HepG2 (cell line): ENCODE results near the gene IDUA. TPM values are rescaled to one million over a fixed set of nuclear protein-coding genes. Genes with fewer than 3 reads are reported as not detected.

Experiments used
- AGO2 ChIP-seq: fragments of 200-400 bp; formaldehyde crosslinking; optimal IDR thresholded peaks from 2 replicates; pipeline ENCODE3; 2017; ENCODE audit warnings: mild to moderate bottlenecking, low read depth, low read length, moderate library complexity
- ELF3 ChIP-seq: IDR thresholded peaks from 2 replicates; pipeline ENCODE4 v1.6.1; 2016; ENCODE audit warnings: missing genetic modification reagents, missing compliant biosample characterization
- HDAC1 ChIP-seq: sonication (generic); formaldehyde crosslinking; IDR thresholded peaks from 2 replicates; pipeline ENCODE4 v1.5.1; 2020; ENCODE audit warnings: mild to moderate bottlenecking, missing genetic modification reagents
- PITX1 ChIP-seq: sonication (generic); formaldehyde crosslinking; IDR thresholded peaks from 2 replicates; pipeline ENCODE4 v1.5.1; 2020; ENCODE audit warnings: mild to moderate bottlenecking, missing genetic modification reagents
- ZBTB44 ChIP-seq: sonication (generic); formaldehyde crosslinking; IDR thresholded peaks from 2 replicates; pipeline ENCODE4 v1.4.0; 2020; ENCODE audit warnings: missing genetic modification reagents
- ZBTB49 ChIP-seq: sonication (generic); formaldehyde crosslinking; IDR thresholded peaks from 2 replicates; pipeline ENCODE4 v1.4.0; 2020; ENCODE audit warnings: missing genetic modification reagents, borderline replicate concordance
- ZEB1 ChIP-seq: IDR thresholded peaks from 2 replicates; pipeline ENCODE4 v1.6.1; 2012; ENCODE audit warnings: mild to moderate bottlenecking, low read depth, inconsistent platforms; ENCODE audit not compliant: insufficient replicate concordance
- ZFY ChIP-seq: sonication (generic); formaldehyde crosslinking; IDR thresholded peaks from 2 replicates; pipeline ENCODE4 v1.4.0; 2020; ENCODE audit warnings: missing genetic modification reagents
- ZIK1 ChIP-seq: sonication (generic); formaldehyde crosslinking; IDR thresholded peaks from 2 replicates; pipeline ENCODE4 v1.5.0; 2020; ENCODE audit warnings: mild to moderate bottlenecking, low read depth, missing genetic modification reagents, borderline replicate concordance
- ZNF160 ChIP-seq: sonication (generic); formaldehyde crosslinking; IDR thresholded peaks from 2 replicates; pipeline ENCODE4 v1.8.0; 2022; ENCODE audit warnings: mild to moderate bottlenecking, inconsistent platforms, missing genetic modification reagents
- ZNF432 ChIP-seq: sonication (generic); formaldehyde crosslinking; IDR thresholded peaks from 2 replicates; pipeline ENCODE4 v1.5.0; 2020; ENCODE audit warnings: missing genetic modification reagents, mild to moderate bottlenecking, borderline replicate concordance
- ZNF597 ChIP-seq: sonication (generic); formaldehyde crosslinking; IDR thresholded peaks from 2 replicates; pipeline ENCODE4 v1.5.0; 2020; ENCODE audit warnings: missing genetic modification reagents
- ZNF773 ChIP-seq: sonication (generic); formaldehyde crosslinking; IDR thresholded peaks from 2 replicates; pipeline ENCODE4 v1.4.0; 2020; ENCODE audit warnings: missing genetic modification reagents, borderline replicate concordance
- polyA plus RNA-seq, 8 experiments: library from polyadenylated mRNA; depleted of rRNA in 3 of 8; stranded (reverse) in 7 of 8; unstranded in 1 of 8; fragments of >200 nt; fragmentation: Illumina TruSeq in 4 of 8; extraction: Trizol in 4 of 8; gene quantifications; 2 replicates each; pipeline versions ENCODE4 v1.2.1 to v1.2.3, GENCODE V29; 2011 to 2016; ENCODE audit warnings: low read depth in 4 of 8, missing spikeins in 1 of 8, mixed read lengths in 1 of 8; ENCODE audit not compliant: insufficient read depth in 1 of 8
- total RNA-seq, 5 experiments: library from RNA; depleted of rRNA; stranded (reverse); fragments of >200 nt; fragmentation: Illumina TruSeq; extraction: Trizol; gene quantifications; 2 replicates each; pipeline ENCODE4 v1.2.3, GENCODE V29; 2016; ENCODE audit warnings: low read depth in 1 of 5
- TF ChIP-seq, protein P1 (sequence below): sonication (generic); formaldehyde crosslinking; IDR thresholded peaks from 2 replicates; pipeline ENCODE4 v1.5.0; 2020; ENCODE audit warnings: mild to moderate bottlenecking, missing genetic modification reagents
- TF ChIP-seq, protein P2 (sequence below): sonication (generic); formaldehyde crosslinking; IDR thresholded peaks from 2 replicates; pipeline ENCODE4 v1.4.0; 2020; ENCODE audit warnings: mild to moderate bottlenecking, missing genetic modification reagents
- TF ChIP-seq, protein P3 (sequence below): sonication (generic); formaldehyde crosslinking; IDR thresholded peaks from 2 replicates; pipeline ENCODE4 v1.5.1; 2020; ENCODE audit warnings: missing genetic modification reagents, mild to moderate bottlenecking, borderline replicate concordance

The IDUA gene
- total and polyA plus RNA-seq, 2 of the 13 experiments (the other 11 are each of a cell fraction or from before 2014, with no cell fraction given), result 0.77 to 1.0 TPM

DNA sequence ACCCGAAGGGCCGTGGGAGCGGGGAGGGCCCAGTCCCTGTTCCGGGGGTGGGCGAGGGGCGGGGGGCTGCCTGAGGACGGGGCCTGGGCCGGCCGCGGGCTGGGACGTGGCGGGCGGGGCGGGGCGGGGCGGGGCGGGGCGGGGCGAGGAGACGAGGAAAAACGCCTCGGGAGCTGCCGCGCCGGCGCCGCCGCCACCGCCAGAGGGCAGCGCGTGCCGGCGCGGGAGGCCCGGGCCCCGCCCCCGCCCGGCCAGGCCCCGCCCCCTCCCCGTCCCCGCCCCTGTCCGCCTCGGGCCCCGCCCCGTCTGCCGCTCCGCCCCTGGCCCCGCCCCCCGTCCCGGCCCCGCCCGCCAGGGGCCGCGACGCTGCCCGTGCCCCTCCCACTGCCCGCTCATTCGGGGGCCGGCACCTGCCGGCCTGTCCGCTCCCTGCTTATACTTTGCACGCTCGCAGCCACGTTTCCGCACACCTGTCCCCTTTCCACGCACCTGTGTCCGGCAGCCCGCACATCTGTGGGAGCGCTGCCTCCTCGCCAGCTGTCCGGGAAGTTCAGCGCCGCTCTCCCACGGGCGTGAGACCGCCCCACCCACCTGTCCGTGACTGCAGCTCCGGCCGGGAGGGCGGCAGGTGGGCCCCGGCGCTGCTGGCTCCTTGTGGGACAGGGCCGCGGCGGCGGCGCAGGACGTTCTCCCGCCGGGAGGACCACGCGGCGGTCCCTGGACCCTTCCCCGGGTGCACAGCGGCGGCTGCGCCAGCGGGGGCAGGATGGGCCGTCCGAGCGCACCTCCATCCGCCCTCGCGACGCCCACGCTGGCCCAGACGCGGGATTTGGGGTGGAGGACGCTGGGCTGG lies 22.9 kb downstream of the IDUA start (continued):
- TF ChIP-seq ZBTB49 (no peak), ZIK1 (CRISPR knock-in tag) (no peak), ELF3 (CRISPR knock-in tag) (0 out of 2 replicates have a peak, but pooled peaks have one; percentile 21), AGO2 (no peak), ZFY (peak; percentile 23; the same call in 1 of the 2 replicates), ZBTB44 (no peak), ZNF432 (no peak), PITX1 (CRISPR knock-in tag) (no peak), ZNF160 (CRISPR knock-in tag) (peak; percentile 40; the same call in 1 of the 2 replicates), HDAC1 (peak; percentile 40; the same call in 1 of the 2 replicates), ZEB1 (peak; percentile 59), ZNF597 (no peak), ZNF773 (CRISPR knock-in tag) (0 out of 2 replicates have a peak, but pooled peaks have one; percentile 12)
- TF ChIP-seq, protein P1, sequence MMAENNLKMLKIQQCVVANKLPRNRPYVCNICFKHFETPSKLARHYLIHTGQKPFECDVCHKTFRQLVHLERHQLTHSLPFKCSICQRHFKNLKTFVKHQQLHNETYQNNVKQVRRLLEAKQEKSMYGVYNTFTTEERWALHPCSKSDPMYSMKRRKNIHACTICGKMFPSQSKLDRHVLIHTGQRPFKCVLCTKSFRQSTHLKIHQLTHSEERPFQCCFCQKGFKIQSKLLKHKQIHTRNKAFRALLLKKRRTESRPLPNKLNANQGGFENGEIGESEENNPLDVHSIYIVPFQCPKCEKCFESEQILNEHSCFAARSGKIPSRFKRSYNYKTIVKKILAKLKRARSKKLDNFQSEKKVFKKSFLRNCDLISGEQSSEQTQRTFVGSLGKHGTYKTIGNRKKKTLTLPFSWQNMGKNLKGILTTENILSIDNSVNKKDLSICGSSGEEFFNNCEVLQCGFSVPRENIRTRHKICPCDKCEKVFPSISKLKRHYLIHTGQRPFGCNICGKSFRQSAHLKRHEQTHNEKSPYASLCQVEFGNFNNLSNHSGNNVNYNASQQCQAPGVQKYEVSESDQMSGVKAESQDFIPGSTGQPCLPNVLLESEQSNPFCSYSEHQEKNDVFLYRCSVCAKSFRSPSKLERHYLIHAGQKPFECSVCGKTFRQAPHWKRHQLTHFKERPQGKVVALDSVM (CRISPR knock-in tag), result peak; percentile 33; the same call in 1 of the 2 replicates
- TF ChIP-seq, protein P2, sequence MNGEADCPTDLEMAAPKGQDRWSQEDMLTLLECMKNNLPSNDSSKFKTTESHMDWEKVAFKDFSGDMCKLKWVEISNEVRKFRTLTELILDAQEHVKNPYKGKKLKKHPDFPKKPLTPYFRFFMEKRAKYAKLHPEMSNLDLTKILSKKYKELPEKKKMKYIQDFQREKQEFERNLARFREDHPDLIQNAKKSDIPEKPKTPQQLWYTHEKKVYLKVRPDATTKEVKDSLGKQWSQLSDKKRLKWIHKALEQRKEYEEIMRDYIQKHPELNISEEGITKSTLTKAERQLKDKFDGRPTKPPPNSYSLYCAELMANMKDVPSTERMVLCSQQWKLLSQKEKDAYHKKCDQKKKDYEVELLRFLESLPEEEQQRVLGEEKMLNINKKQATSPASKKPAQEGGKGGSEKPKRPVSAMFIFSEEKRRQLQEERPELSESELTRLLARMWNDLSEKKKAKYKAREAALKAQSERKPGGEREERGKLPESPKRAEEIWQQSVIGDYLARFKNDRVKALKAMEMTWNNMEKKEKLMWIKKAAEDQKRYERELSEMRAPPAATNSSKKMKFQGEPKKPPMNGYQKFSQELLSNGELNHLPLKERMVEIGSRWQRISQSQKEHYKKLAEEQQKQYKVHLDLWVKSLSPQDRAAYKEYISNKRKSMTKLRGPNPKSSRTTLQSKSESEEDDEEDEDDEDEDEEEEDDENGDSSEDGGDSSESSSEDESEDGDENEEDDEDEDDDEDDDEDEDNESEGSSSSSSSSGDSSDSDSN (CRISPR knock-in tag), result peak; percentile 42; the same call in 1 of the 2 replicates
- TF ChIP-seq, protein P3, sequence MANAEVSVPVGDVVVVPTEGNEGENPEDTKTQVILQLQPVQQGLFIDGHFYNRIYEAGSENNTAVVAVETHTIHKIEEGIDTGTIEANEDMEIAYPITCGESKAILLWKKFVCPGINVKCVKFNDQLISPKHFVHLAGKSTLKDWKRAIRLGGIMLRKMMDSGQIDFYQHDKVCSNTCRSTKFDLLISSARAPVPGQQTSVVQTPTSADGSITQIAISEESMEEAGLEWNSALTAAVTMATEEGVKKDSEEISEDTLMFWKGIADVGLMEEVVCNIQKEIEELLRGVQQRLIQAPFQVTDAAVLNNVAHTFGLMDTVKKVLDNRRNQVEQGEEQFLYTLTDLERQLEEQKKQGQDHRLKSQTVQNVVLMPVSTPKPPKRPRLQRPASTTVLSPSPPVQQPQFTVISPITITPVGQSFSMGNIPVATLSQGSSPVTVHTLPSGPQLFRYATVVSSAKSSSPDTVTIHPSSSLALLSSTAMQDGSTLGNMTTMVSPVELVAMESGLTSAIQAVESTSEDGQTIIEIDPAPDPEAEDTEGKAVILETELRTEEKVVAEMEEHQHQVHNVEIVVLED (CRISPR knock-in tag), result no peak
